ENCODE data around the gene RAE1.

- TF ChIP-seq CTCF (IDR thresholded peaks at IDR 0.05) (no peak), POLR2A (IDR thresholded peaks at IDR 0.05) (no peak)
These were observed 54.4 kb downstream of the RAE1 start for GRCh38 chr20:57405236-57406016.
